Hepatocyte (in vitro differentiated cells): ENCODE data around the gene ARHGAP15.
"Not testable (repeated sequence)": the region's sequence is repeated elsewhere in the genome, so short reads cannot be mapped to it uniquely, and the experiment has no call there.

Experiments used
- CTCF ChIP-seq: fragments of 200-600 bp; sonication (generic); IDR thresholded peaks from 2 replicates; pipeline ENCODE4 v1.5.1; 2016; ENCODE audit warnings: antibody characterized with exemption, mild to moderate bottlenecking; ENCODE audit not compliant: poor library complexity
- EZH2 ChIP-seq: fragments of 200-600 bp; sonication (generic); IDR thresholded peaks from 2 replicates; pipeline ENCODE4 v1.6.1; 2016; ENCODE audit warnings: antibody characterized with exemption, mild to moderate bottlenecking, borderline replicate concordance

- TF ChIP-seq CTCF, EZH2: not testable (repeated sequence)
Measured at GRCh38 chr2:143089520-143089919, 39.7 kb upstream of the ARHGAP15 start.
